Endodermal cell (in vitro differentiated cells): ENCODE data around the gene SUGP1. TPM values are rescaled to one million over a fixed set of nuclear protein-coding genes. Genes with fewer than 3 reads are reported as not detected.

Source experiments
- DNase-seq: peaks from one replicate; pipeline ENCODE4 v3.0.0-alpha.2; 2017
- H3K27ac ChIP-seq: 2 replicates; pipeline ENCODE4 v1.5.1; 2013; ENCODE audit warnings: mild to moderate bottlenecking, low read depth, low read length, moderate library complexity
- H3K27me3 ChIP-seq: 2 replicates; pipeline ENCODE4 v1.6.1; 2013; ENCODE audit warnings: mild to moderate bottlenecking, low read length, moderate library complexity; ENCODE audit not compliant: insufficient read depth, control insufficient read depth, poor library complexity, severe bottlenecking
- H3K36me3 ChIP-seq: 2 replicates; pipeline ENCODE4 v1.7.0; 2013; ENCODE audit warnings: mild to moderate bottlenecking, low read length, moderate library complexity; ENCODE audit not compliant: control insufficient read depth, insufficient read depth
- H3K4me1 ChIP-seq: one replicate; pipeline ENCODE4 v1.7.0; 2013; ENCODE audit warnings: low read length; ENCODE audit not compliant: control insufficient read depth, insufficient read depth
- H3K4me3 ChIP-seq: 2 replicates; pipeline ENCODE4 v1.5.1; 2013; ENCODE audit warnings: mild to moderate bottlenecking, low read length, moderate library complexity
- H3K9ac ChIP-seq: 2 replicates; pipeline ENCODE4 v1.6.1; 2013; ENCODE audit warnings: mild to moderate bottlenecking, low read length, moderate library complexity; ENCODE audit not compliant: poor library complexity, severe bottlenecking; ENCODE audit errors: extremely low read depth
- H3K9me3 ChIP-seq: 2 replicates; pipeline ENCODE4 v1.6.1; 2013; ENCODE audit warnings: mild to moderate bottlenecking, low read length, moderate library complexity; ENCODE audit not compliant: control insufficient read depth
- H3K27ac Mint-ChIP-seq: 2 replicates; pipeline ENCODE4 v1.8.0; 2020; ENCODE audit warnings: mixed read lengths
- H3K27me3 Mint-ChIP-seq: 2 replicates; pipeline ENCODE4 v1.8.0; 2021; ENCODE audit warnings: mild to moderate bottlenecking, mixed read lengths; ENCODE audit not compliant: insufficient read depth
- H3K36me3 Mint-ChIP-seq: 2 replicates; pipeline ENCODE4 v1.8.0; 2020; ENCODE audit warnings: low read depth, mixed read lengths
- H3K4me1 Mint-ChIP-seq: 2 replicates; pipeline ENCODE4 v1.8.0; 2020; ENCODE audit warnings: mixed read lengths
- H3K4me3 Mint-ChIP-seq: 2 replicates; pipeline ENCODE4 v1.8.0; 2020; ENCODE audit warnings: mild to moderate bottlenecking, moderate library complexity, mixed read lengths
- H3K9me3 Mint-ChIP-seq: 2 replicates; pipeline ENCODE4 v1.8.0; 2020; ENCODE audit warnings: mild to moderate bottlenecking, mixed read lengths
- CTCF ChIP-seq: fragments of 200-600 bp; sonication (generic); conservative IDR thresholded peaks from 2 replicates; pipeline ENCODE4 v1.5.0; 2021; ENCODE audit warnings: antibody characterized with exemption, mild to moderate bottlenecking
- WGBS, 2 experiments: methylation state at CpG; one replicate each; pipeline versions ENCODE4 v1.1.5 to v1.1.7; 2013; ENCODE audit warnings: missing lambda C conversion rate in 2 of 2, mixed read lengths in 1 of 2; ENCODE audit not compliant: insufficient coverage in 1 of 2, insufficient read length in 1 of 2; 5-methylcytosine and 5-hydroxymethylcytosine counted together
- total RNA-seq, 2 donors: library from RNA; stranded (reverse); fragmentation: NEBNext Ultra II Directional in 1 of 2; extraction: Animal tissue kit (Norgen Biotek cat#: 25700) in 1 of 2; gene quantifications; 2 replicates in 1 of 2; 3 replicates in 1 of 2; pipeline ENCODE4 v1.2.1, GENCODE V29; 2021

The SUGP1 gene
- total RNA-seq, 2 donors from 2014 or later: 72.2 to 75.5 TPM

DNA sequence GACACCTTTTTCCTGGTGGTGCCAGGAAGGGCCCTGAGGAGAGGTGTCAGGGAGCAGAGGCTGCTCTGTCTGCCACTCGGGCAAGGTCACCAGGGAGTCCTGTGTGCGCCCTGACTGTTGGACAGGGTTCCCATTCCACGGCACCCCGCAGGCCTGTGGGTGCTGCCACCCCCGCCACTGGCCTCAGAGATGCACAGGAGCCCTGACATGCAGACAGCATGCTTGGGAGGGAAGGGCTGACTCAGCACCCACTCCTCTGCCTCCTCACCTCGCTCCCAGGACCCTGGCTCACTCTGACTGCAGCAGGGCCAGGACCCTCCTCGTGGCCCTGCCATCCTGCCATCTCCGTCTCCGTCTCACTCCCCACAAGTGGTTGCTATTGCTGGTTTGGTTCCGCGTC, 25.7 kb upstream of the SUGP1 start:
- Histone ChIP-seq H3K27me3 (no peaks in the 10 kb centered on the region), H3K9me3 (no peaks in the 10 kb centered on the region), H3K4me3 (no peak overlapping the region), H3K9ac (no peak overlapping the region), H3K27ac (no peak overlapping the region), H3K4me1 (no peaks in the 10 kb centered on the region), H3K36me3 (peaks cover 49% of the 10 kb centered on the region)
- no peak for TF ChIP-seq CTCF
- DNase-seq: no peak
- H3K4me1 Mint-ChIP-seq: no peaks in the 10 kb centered on the region
- no peaks in the 10 kb centered on the region for H3K27me3 Mint-ChIP-seq
- no peak overlapping the region for H3K27ac Mint-ChIP-seq
- no peaks in the 10 kb centered on the region for H3K9me3 Mint-ChIP-seq
- H3K36me3 Mint-ChIP-seq: peaks cover 54% of the 10 kb centered on the region
- 92 to 96% methylated on average over 7 to 11 of the region's 11 CpGs for WGBS, 2 experiments
- no peak overlapping the region for H3K4me3 Mint-ChIP-seq

- Histone ChIP-seq H3K27ac (no peak overlapping the region), H3K4me3 (no peak overlapping the region), H3K9ac (no peak overlapping the region), H3K27me3 (no peaks in the 10 kb centered on the region), H3K9me3 (no peaks in the 10 kb centered on the region), H3K36me3 (peaks cover 48% of the 10 kb centered on the region), H3K4me1 (no peaks in the 10 kb centered on the region)
- no peak overlapping the region for H3K4me3 Mint-ChIP-seq
- no peaks in the 10 kb centered on the region for H3K4me1 Mint-ChIP-seq
- no peak overlapping the region for H3K27ac Mint-ChIP-seq
- H3K27me3 Mint-ChIP-seq: no peaks in the 10 kb centered on the region
- WGBS, 2 experiments: 95 to 99% methylated on average over 10 to 21 of the region's 21 CpGs
- no peak for TF ChIP-seq CTCF
- no peaks in the 10 kb centered on the region for H3K9me3 Mint-ChIP-seq
- H3K36me3 Mint-ChIP-seq: peaks cover 52% of the 10 kb centered on the region
- DNase-seq: no peak
Observed at GRCh38 chr19:19345232-19345631, 24.9 kb upstream of the SUGP1 start.

- Histone ChIP-seq H3K4me1 (no peaks in the 10 kb centered on the region), H3K27ac (no peak overlapping the region), H3K9ac (no peak overlapping the region), H3K4me3 (no peak overlapping the region), H3K9me3 (no peaks in the 10 kb centered on the region), H3K27me3 (no peaks in the 10 kb centered on the region), H3K36me3 (peaks cover 47% of the 10 kb centered on the region)
- DNase-seq: no peak
- Mint-ChIP-seq H3K27ac (no peak overlapping the region), H3K27me3 (no peaks in the 10 kb centered on the region), H3K4me3 (no peak overlapping the region), H3K36me3 (peaks cover 44% of the 10 kb centered on the region), H3K9me3 (no peaks in the 10 kb centered on the region), H3K4me1 (no peaks in the 10 kb centered on the region)
- TF ChIP-seq CTCF: no peak
- 87 to 92% methylated on average over 6 to 14 of the region's 14 CpGs for WGBS, 2 experiments
Observed at GRCh38 chr19:19343762-19344161, 23.5 kb upstream of the SUGP1 start.
